CD4-positive, alpha-beta T cell (primary cell): Measurements from ENCODE around the gene PIBF1. TPM values are rescaled to one million over a fixed set of nuclear protein-coding genes. Genes with fewer than 3 reads are reported as not detected.

ENCODE experiments used
- ATAC-seq: fragments of 200-7000 bp; cut with Tn5 transposase; one replicate; pipeline ENCODE4 v1.10.0; 2022; ENCODE audit warnings: mild to moderate bottlenecking; ENCODE audit not compliant: poor library complexity
- CTCF ChIA-PET: fragments of 350-600 bp; sonication (Branson Sonifier 250); formaldehyde crosslinking; loops from one replicate; lab custom pipeline; 2021; ENCODE audit warnings: antibody characterized with exemption, inconsistent platforms; lab: Charles Lee
- POLR2A ChIA-PET: fragments of 350-600 bp; sonication (Branson Sonifier 250); formaldehyde crosslinking; loops from one replicate; lab custom pipeline; 2021; ENCODE audit warnings: antibody characterized with exemption, inconsistent platforms; lab: Charles Lee
- DNase-seq, 14 experiments: peaks; one replicate each; pipeline ENCODE4 v3.0.0-alpha.2; 2013 to 2020; ENCODE audit warnings: mixed read lengths in 2 of 14
- H3K27ac ChIP-seq, 2 donors: one replicate each; pipeline versions ENCODE4 v1.5.1 to v1.7.0; 2013; ENCODE audit warnings: low read length in 2 of 2, low read depth in 1 of 2, mild to moderate bottlenecking in 1 of 2
- H3K27me3 ChIP-seq, 2 experiments: 1 replicate in 1 of 2; 2 replicates in 1 of 2; pipeline versions ENCODE4 v1.6.1 to v1.7.0; 2013; ENCODE audit warnings: low read length in 2 of 2, control low read depth in 1 of 2, mild to moderate bottlenecking in 1 of 2, moderate library complexity in 1 of 2; ENCODE audit not compliant: insufficient read depth in 2 of 2, control insufficient read depth in 1 of 2
- H3K36me3 ChIP-seq: one replicate; pipeline ENCODE4 v1.6.1; 2013; ENCODE audit warnings: low read length, control low read depth; ENCODE audit not compliant: insufficient read depth
- H3K4me1 ChIP-seq: one replicate; pipeline ENCODE4 v1.6.1; 2013; ENCODE audit warnings: low read length, control low read depth; ENCODE audit not compliant: insufficient read depth
- H3K4me3 ChIP-seq: one replicate; pipeline ENCODE4 v1.5.1; 2013; ENCODE audit warnings: mild to moderate bottlenecking, low read length, moderate library complexity
- H3K9me3 ChIP-seq, 2 experiments: 1 replicate in 1 of 2; 2 replicates in 1 of 2; pipeline versions ENCODE4 v1.6.1 to v1.7.0; 2013; ENCODE audit warnings: low read length in 2 of 2, mild to moderate bottlenecking in 2 of 2, control low read depth in 1 of 2, moderate library complexity in 1 of 2; ENCODE audit not compliant: control insufficient read depth in 1 of 2, insufficient read depth in 1 of 2
- H3K27ac Mint-ChIP-seq: one replicate; pipeline ENCODE4 v1.8.0; 2020; ENCODE audit warnings: mixed read lengths
- H3K27me3 Mint-ChIP-seq: one replicate; pipeline ENCODE4 v1.8.0; 2021; ENCODE audit warnings: mixed read lengths
- H3K36me3 Mint-ChIP-seq: one replicate; pipeline ENCODE4 v1.8.0; 2021; ENCODE audit warnings: low read depth, mixed read lengths
- H3K4me1 Mint-ChIP-seq: one replicate; pipeline ENCODE4 v1.8.0; 2021; ENCODE audit warnings: low read depth, mixed read lengths
- H3K4me3 Mint-ChIP-seq: one replicate; pipeline ENCODE4 v1.8.0; 2020; ENCODE audit warnings: mild to moderate bottlenecking, mixed read lengths
- H3K9me3 Mint-ChIP-seq: one replicate; pipeline ENCODE4 v1.8.0; 2020; ENCODE audit warnings: mixed read lengths
- CTCF ChIP-seq: fragments of 200-600 bp; IDR thresholded peaks from one replicate; pipeline ENCODE4 v1.8.0; 2022; ENCODE audit warnings: antibody characterized with exemption, mild to moderate bottlenecking
- intact Hi-C, 2 experiments: fragments of 100-400 bp; cut with DNase I in 1 of 2; cut with micrococcal nuclease in 1 of 2; formaldehyde crosslinking; loops; one replicate each; pipeline versions ENCODE4 v1.15.1 to v1.9.0; 2023 to 2025; cut with DNase I, micrococcal nuclease
- total RNA-seq, 174 experiments: library from RNA in 2 of 174; stranded (reverse) in 2 of 174; gene quantifications; one replicate each; pipeline ENCODE4 v1.2.3 and lab custom pipeline; 2021 to 2026

PIBF1 gene
- total RNA-seq, 2 experiments from 2014 or later, result 22.6 to 22.7 TPM

DNA sequence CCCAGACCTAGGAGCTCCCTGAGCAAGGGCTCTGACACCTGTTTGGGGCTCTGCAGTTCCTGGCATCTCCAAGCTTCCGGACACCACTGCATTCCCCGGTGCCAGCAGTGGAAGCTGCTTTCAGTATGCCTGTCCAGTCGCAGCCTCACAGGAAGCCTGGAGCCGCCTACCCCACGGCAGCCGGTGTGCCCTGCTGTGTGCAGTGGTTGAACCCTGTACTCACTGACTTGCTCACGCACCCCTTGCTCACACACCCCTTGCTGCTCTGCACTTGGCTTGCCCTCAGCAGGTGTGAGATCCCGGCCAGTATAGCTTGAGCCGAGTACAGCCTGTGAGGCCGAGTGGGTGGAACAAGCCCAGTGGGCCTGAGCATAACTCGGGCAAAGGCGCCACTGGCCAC is 70.3 kb downstream of the PIBF1 start:
- H3K27me3 ChIP-seq, result no peaks in the 10 kb centered on the region
- ChIA-PET CTCF (no interaction called here), POLR2A (no interaction called here)
- no peaks in the 10 kb centered on the region for H3K9me3 Mint-ChIP-seq
- no peak for TF ChIP-seq CTCF
- no peak overlapping the region for H3K27ac ChIP-seq
- H3K36me3 Mint-ChIP-seq, result peaks cover 71% of the 10 kb centered on the region
- H3K4me1 ChIP-seq, result no peaks in the 10 kb centered on the region
- no peaks in the 10 kb centered on the region for H3K9me3 ChIP-seq
- DNase-seq (no peak), ATAC-seq (no peak)
- no peak overlapping the region for H3K4me3 Mint-ChIP-seq
- H3K4me3 ChIP-seq, result no peak overlapping the region
- H3K4me1 Mint-ChIP-seq, result no peaks in the 10 kb centered on the region
- no peak overlapping the region for H3K27ac Mint-ChIP-seq
- peaks cover 52% of the 10 kb centered on the region for H3K36me3 ChIP-seq
- H3K27me3 Mint-ChIP-seq, result no peaks in the 10 kb centered on the region
- intact Hi-C loops, result no loop called here

GRCh38 chr13:72853000-72853399 is 71.1 kb downstream of the PIBF1 start:
- no peak for ATAC-seq
- no peaks in the 10 kb centered on the region for H3K9me3 ChIP-seq
- peaks cover 64% of the 10 kb centered on the region for H3K36me3 Mint-ChIP-seq
- no peak overlapping the region for H3K27ac Mint-ChIP-seq
- peaks cover 46% of the 10 kb centered on the region for H3K36me3 ChIP-seq
- H3K4me3 ChIP-seq, result no peak overlapping the region
- no peak overlapping the region for H3K4me3 Mint-ChIP-seq
- no peak overlapping the region for H3K27ac ChIP-seq
- H3K4me1 ChIP-seq, result no peaks in the 10 kb centered on the region
- POLR2A ChIA-PET, result no interaction called here
- intact Hi-C loops, result no loop called here
- no peak for DNase-seq
- no peaks in the 10 kb centered on the region for H3K4me1 Mint-ChIP-seq
- TF ChIP-seq CTCF, result no peak
- H3K9me3 Mint-ChIP-seq, result no peaks in the 10 kb centered on the region
- CTCF ChIA-PET, result no interaction called here
- no peaks in the 10 kb centered on the region for H3K27me3 ChIP-seq
- H3K27me3 Mint-ChIP-seq, result no peaks in the 10 kb centered on the region

GRCh38 chr13:72864142-72865011 is 82.4 kb downstream of the PIBF1 start:
- Histone ChIP-seq H3K27me3 (no peaks in the 10 kb centered on the region), H3K4me1 (no peaks in the 10 kb centered on the region), H3K36me3 (peaks cover 6% of the 10 kb centered on the region), H3K9me3 (no peaks in the 10 kb centered on the region), H3K4me3 (no peak overlapping the region), H3K27ac (no peak overlapping the region)
- ChIA-PET POLR2A (interaction anchor here (0.5 kb wide), 1 partner anchor 11 kb away, joined by 3 read pairs; no protein-coding TSS in a partner anchor), CTCF (no interaction called here)
- Mint-ChIP-seq H3K36me3 (peaks cover 71% of the 10 kb centered on the region), H3K4me3 (no peak overlapping the region), H3K27me3 (no peaks in the 10 kb centered on the region), H3K9me3 (no peaks in the 10 kb centered on the region), H3K27ac (no peak overlapping the region), H3K4me1 (peaks cover 8% of the 10 kb centered on the region)
- TF ChIP-seq CTCF, result no peak
- ATAC-seq (no peak), DNase-seq (no peak)
- intact Hi-C loops, result no loop called here
